H1 (cell line): ENCODE data around the gene TAOK2. TPM values are rescaled to one million over a fixed set of nuclear protein-coding genes. Genes with fewer than 3 reads are reported as not detected.
A peak's percentile ranks its signal among the peaks of the same experiment; 100 is the strongest.

Experiments used
- CTCF ChIA-PET: fragments of 300-600 bp; sonication (Branson Sonifier 250); formaldehyde crosslinking; loops from one replicate; lab custom pipeline; 2021; ENCODE audit not compliant: partially characterized antibody; lab: Charles Lee
- POLR2A ChIA-PET: fragments of 300-600 bp; sonication (Branson Sonifier 250); formaldehyde crosslinking; loops from one replicate; lab custom pipeline; 2021; ENCODE audit warnings: inconsistent platforms; ENCODE audit not compliant: partially characterized antibody; lab: Charles Lee
- DNase-seq, 2 experiments: peaks; one replicate each; pipeline versions ENCODE4 v3.0.0 to v3.0.0-alpha.2; 2010 to 2022; ENCODE audit warnings: low spot score in 2 of 2, low read depth in 1 of 2, mixed read lengths in 1 of 2
- FAIRE-seq: peaks from 2 replicates; lab custom pipeline; 2011; peaks lifted over from hg19 to GRCh38; lab: Jason Lieb, UNC
- H2AFZ ChIP-seq: 2 replicates; pipeline ENCODE4 v1.8.1; 2012; ENCODE audit warnings: low read length, inconsistent platforms
- H2AK5ac ChIP-seq: 2 replicates; pipeline ENCODE4 v1.6.1; 2013; ENCODE audit warnings: low read depth, low read length
- H2BK120ac ChIP-seq: replicated peaks from 2 replicates; pipeline ENCODE3; 2013; ENCODE audit warnings: low read depth, low read length, inconsistent platforms
- H2BK12ac ChIP-seq: 2 replicates; pipeline ENCODE4 v1.6.1; 2013; ENCODE audit warnings: low read depth, low read length
- H2BK15ac ChIP-seq: 2 replicates; pipeline ENCODE4 v1.6.1; 2013; ENCODE audit warnings: low read length
- H2BK20ac ChIP-seq: 2 replicates; pipeline ENCODE4 v1.6.1; 2013; ENCODE audit warnings: low read length
- H2BK5ac ChIP-seq: 2 replicates; pipeline ENCODE4 v1.6.1; 2013; ENCODE audit warnings: low read depth, low read length
- H3K14ac ChIP-seq: 2 replicates; pipeline ENCODE4 v1.6.1; 2013; ENCODE audit warnings: inconsistent platforms; ENCODE audit not compliant: insufficient read length
- H3K18ac ChIP-seq: 2 replicates; pipeline ENCODE4 v1.6.1; 2013; ENCODE audit warnings: low read length; ENCODE audit errors: extremely low read depth
- H3K23ac ChIP-seq: 2 replicates; pipeline ENCODE4 v1.6.1; 2013; ENCODE audit warnings: inconsistent platforms; ENCODE audit not compliant: insufficient read length
- H3K23me2 ChIP-seq: 2 replicates; pipeline ENCODE4 v1.6.1; 2013; ENCODE audit warnings: low read depth, low read length
- H3K27ac ChIP-seq: 2 replicates; pipeline ENCODE4 v1.6.1; 2011; ENCODE audit warnings: low read depth, low read length, inconsistent platforms
- H3K27me3 ChIP-seq, 4 experiments: replicated peaks in 1 of 4; 1 replicate in 1 of 4; 2 replicates in 3 of 4; pipeline versions ENCODE4 v1.6.1 to v1.8.1; 2011 to 2013; ENCODE audit warnings: low read length in 3 of 4, mild to moderate bottlenecking in 3 of 4, inconsistent platforms in 2 of 4, mixed read lengths in 2 of 4, moderate library complexity in 1 of 4; ENCODE audit not compliant: control insufficient read depth in 3 of 4, insufficient read depth in 3 of 4; ENCODE audit errors: extremely low read depth in 1 of 4
- H3K36me3 ChIP-seq, 4 experiments: 2 replicates each; pipeline versions ENCODE4 v1.6.1 to v1.8.1; 2011 to 2013; ENCODE audit warnings: mild to moderate bottlenecking in 4 of 4, low read length in 3 of 4, moderate library complexity in 2 of 4, control low read depth in 1 of 4, inconsistent platforms in 1 of 4; ENCODE audit not compliant: insufficient read depth in 4 of 4, control insufficient read depth in 2 of 4
- H3K4ac ChIP-seq: replicated peaks from 2 replicates; pipeline ENCODE3; 2013; ENCODE audit warnings: low read length, low read depth, mixed read lengths, inconsistent platforms; ENCODE audit not compliant: insufficient read length
- H3K4me1 ChIP-seq, 4 experiments: replicated peaks in 1 of 4; 1 replicate in 1 of 4; 2 replicates in 3 of 4; pipeline versions ENCODE4 v1.6.1 to v1.8.1; 2011 to 2013; ENCODE audit warnings: low read length in 3 of 4, inconsistent platforms in 2 of 4, mixed read lengths in 1 of 4; ENCODE audit not compliant: insufficient read depth in 4 of 4, control insufficient read depth in 3 of 4
- H3K4me2 ChIP-seq, 2 experiments: 2 replicates each; pipeline versions ENCODE4 v1.6.1 to v1.8.1; 2011 to 2013; ENCODE audit warnings: low read depth in 2 of 2, low read length in 2 of 2, control low read depth in 1 of 2, inconsistent platforms in 1 of 2, mild to moderate bottlenecking in 1 of 2; ENCODE audit not compliant: insufficient read depth in 1 of 2
- H3K4me3 ChIP-seq, 4 experiments: fragments of 200-600, 300-600 bp in 1 of 4; sonication (generic), shearing (Covaris generic), sonication (Bioruptor Twin) in 1 of 4; 2 replicates each; pipeline versions ENCODE4 v1.5.1 to v1.8.1; 2011 to 2016; ENCODE audit warnings: low read length in 4 of 4, low read depth in 3 of 4, control low read depth in 2 of 4, inconsistent platforms in 2 of 4, mild to moderate bottlenecking in 2 of 4, mixed read lengths in 1 of 4, moderate library complexity in 1 of 4; ENCODE audit not compliant: insufficient read depth in 2 of 4; ENCODE audit errors: extremely low read depth in 1 of 4
- H3K56ac ChIP-seq: replicated peaks from 2 replicates; pipeline ENCODE3; 2013; ENCODE audit warnings: low read depth, mild to moderate bottlenecking, mixed read lengths, low read length, inconsistent platforms; ENCODE audit not compliant: insufficient read length
- H3K79me1 ChIP-seq: 2 replicates; pipeline ENCODE4 v1.6.1; 2013; ENCODE audit warnings: low read depth, low read length, control low read depth
- H3K79me2 ChIP-seq, 2 experiments: 2 replicates each; pipeline versions ENCODE4 v1.6.1 to v1.8.1; 2012 to 2013; ENCODE audit warnings: low read length in 2 of 2, mild to moderate bottlenecking in 2 of 2, inconsistent platforms in 1 of 2; ENCODE audit not compliant: insufficient read depth in 2 of 2, control insufficient read depth in 1 of 2
- H3K9ac ChIP-seq, 4 experiments: replicated peaks in 1 of 4; 1 replicate in 1 of 4; 2 replicates in 3 of 4; pipeline versions ENCODE4 v1.6.1 to v1.8.1; 2011 to 2013; ENCODE audit warnings: low read depth in 3 of 4, low read length in 3 of 4, control low read depth in 2 of 4, mild to moderate bottlenecking in 2 of 4, moderate library complexity in 2 of 4, inconsistent platforms in 1 of 4; ENCODE audit errors: extremely low read depth in 1 of 4
- H3K9me3 ChIP-seq, 2 experiments: 2 replicates each; pipeline versions ENCODE4 v1.6.1 to v1.8.1; 2012 to 2013; ENCODE audit warnings: mild to moderate bottlenecking in 2 of 2, moderate library complexity in 2 of 2, control low read depth in 1 of 2, inconsistent platforms in 1 of 2, low read depth in 1 of 2, low read length in 1 of 2, mixed read lengths in 1 of 2; ENCODE audit not compliant: insufficient read depth in 2 of 2
- H4K20me1 ChIP-seq, 2 experiments: replicated peaks in 1 of 2; 2 replicates each; pipeline versions ENCODE3 to v1.8.1; 2011 to 2013; ENCODE audit warnings: inconsistent platforms in 2 of 2, low read length in 2 of 2, mild to moderate bottlenecking in 1 of 2; ENCODE audit not compliant: insufficient read depth in 2 of 2, control insufficient read depth in 1 of 2
- H4K5ac ChIP-seq: 2 replicates; pipeline ENCODE4 v1.6.1; 2013; ENCODE audit warnings: low read length, low read depth, mixed read lengths, inconsistent platforms; ENCODE audit not compliant: insufficient read length
- H4K8ac ChIP-seq: 2 replicates; pipeline ENCODE4 v1.8.0; 2013; ENCODE audit warnings: mild to moderate bottlenecking, moderate library complexity, low read length, inconsistent platforms; ENCODE audit not compliant: insufficient read depth; ENCODE audit errors: extremely low read depth
- H4K91ac ChIP-seq: replicated peaks from 2 replicates; pipeline ENCODE3; 2013; ENCODE audit warnings: low read length, mixed read lengths, inconsistent platforms; ENCODE audit not compliant: insufficient read length
- ASH2L ChIP-seq: fragments of 200-600, 300-600 bp; sonication (generic); IDR thresholded peaks from one replicate; pipeline ENCODE4 v1.7.1; 2017; ENCODE audit warnings: low read length
- BCL11A ChIP-seq, 2 experiments: IDR thresholded peaks; one replicate each; pipeline ENCODE4 v1.6.1; 2011; ENCODE audit warnings: low read depth in 2 of 2, low read length in 2 of 2, mild to moderate bottlenecking in 2 of 2
- CBX5 ChIP-seq: fragments of 300-800, 300-1000 bp; sonication (generic); IDR thresholded peaks from 2 replicates; pipeline ENCODE4 v1.7.1; 2016; ENCODE audit warnings: antibody characterized with exemption, low read length, low read depth
- MAFK ChIP-seq: IDR thresholded peaks from 2 replicates; pipeline ENCODE4 v1.6.1; 2012; ENCODE audit warnings: low read depth, mild to moderate bottlenecking, improper control_type of control experiment, low read length
- SIRT6 ChIP-seq: IDR thresholded peaks from one replicate; pipeline ENCODE4 v1.7.1; 2012; ENCODE audit warnings: low read length, inconsistent platforms
- SP2 ChIP-seq: IDR thresholded peaks from 2 replicates; pipeline ENCODE4 v1.6.1; 2012; ENCODE audit warnings: mild to moderate bottlenecking, low read length, inconsistent platforms
- YY1 ChIP-seq: IDR thresholded peaks from 2 replicates; pipeline ENCODE4 v1.6.1; 2011; ENCODE audit warnings: low read depth, mild to moderate bottlenecking, low read length
- WGBS, 2 experiments: shearing (Covaris generic) in 1 of 2; methylation state at CpG; one replicate each; pipeline versions ENCODE4 v1.1.6 to v1.1.7; 2013 to 2015; ENCODE audit warnings: low lambda C conversion rate in 2 of 2, mixed read lengths in 2 of 2, inconsistent platforms in 1 of 2, low coverage in 1 of 2, missing lambda C conversion rate in 1 of 2; ENCODE audit not compliant: insufficient replicate concordance in 2 of 2, insufficient coverage in 1 of 2, insufficient read length in 1 of 2; ENCODE audit errors: extremely low coverage in 1 of 2, missing lambda C conversion rate in 1 of 2; 5-methylcytosine and 5-hydroxymethylcytosine counted together
- polyA plus RNA-seq, 7 experiments: library from polyadenylated mRNA; depleted of rRNA in 3 of 7; stranded (reverse) in 5 of 7; unstranded in 2 of 7; fragments of >200 nt in 5 of 7; fragments of 200-250 nt in 2 of 7; gene quantifications; 1 replicate in 5 of 7; 2 replicates in 1 of 7; 4 replicates in 1 of 7; pipeline versions ENCODE4 v1.2.1 to v1.2.3, GENCODE V29; 2011 to 2013; ENCODE audit warnings: missing spikeins in 2 of 7, mixed read lengths in 2 of 7
- total RNA-seq: library from RNA; stranded (reverse); fragmentation: NEBNext Ultra II Directional; extraction: Animal tissue kit (Norgen Biotek cat#: 25700); gene quantifications from 2 replicates; pipeline ENCODE4 v1.2.1, GENCODE V29; 2021

TAOK2 gene
- total and polyA plus RNA-seq, 2 of the 8 experiments (the other 6 are each of a cell fraction or from before 2014, with no cell fraction given): 13.5 to 32.6 TPM

GRCh38 chr16:29927070-29927905, 46.4 kb upstream of the TAOK2 start:
- H3K36me3 ChIP-seq: no peaks in the 10 kb centered on the region
- H2BK20ac ChIP-seq: no peak overlapping the region
- CTCF ChIA-PET: interaction anchor here (0.6 to 2.8 kb wide), 5 partner anchors 10 to 23 kb away, joined by 3 to 12 read pairs (median 6); no protein-coding TSS in a partner anchor
- peaks cover 0 to 3% of the 10 kb centered on the region in 2 experiments for H4K20me1 ChIP-seq
- no peak overlapping the region for H2AK5ac ChIP-seq
- H3K4me3 ChIP-seq: peak overlapping the region; percentile 62 to 89 (median 85); a peak in 7 of 8 replicates
- no peak overlapping the region for H3K23ac ChIP-seq
- no peak overlapping the region for H4K91ac ChIP-seq
- H4K5ac ChIP-seq: no peak overlapping the region
- no peak overlapping the region for H3K27ac ChIP-seq
- H3K14ac ChIP-seq: no peak overlapping the region
- H3K4me2 ChIP-seq: peak overlapping the region; percentile 98 to 100
- H3K4ac ChIP-seq: no peak overlapping the region
- DNase-seq: no peak
- H2BK12ac ChIP-seq: no peak overlapping the region
- peaks cover 11% of the 10 kb centered on the region; the same call in 1 of the 2 replicates for H3K23me2 ChIP-seq
- H3K27me3 ChIP-seq: no peaks in the 10 kb centered on the region
- H2BK5ac ChIP-seq: no peak overlapping the region
- H3K4me1 ChIP-seq: peaks cover 0 to 8% (median 0%) of the 10 kb centered on the region in 4 experiments; a peak in 2 of 7 replicates
- 84% methylated on average over 12 of the region's 12 CpGs; no CpG with 5 or more reads in 1 of the 2 experiments for WGBS, 2 experiments
- H2BK15ac ChIP-seq: no peak overlapping the region
- no peaks in the 10 kb centered on the region for H3K9me3 ChIP-seq
- H3K18ac ChIP-seq: no peak overlapping the region
- H2BK120ac ChIP-seq: no peak overlapping the region
- FAIRE-seq: no peak
- POLR2A ChIA-PET: interaction anchor here (0.7 to 3.7 kb wide), 17 partner anchors 7 to 123 kb away, joined by 3 to 19 read pairs (median 5); partner anchors contain the start of genes ASPHD1, PAGR1, SEZ6L2 and TMEM219
- H2AFZ ChIP-seq: no peak overlapping the region
- TF ChIP-seq CBX5 (no peak), BCL11A (IDR thresholded peaks at IDR 0.05; ENCODE audit: low read depth in 2 of 2, low read length in 2 of 2) (no peak), ASH2L (no peak), MAFK (no peak), YY1 (no peak), SIRT6 (no peak), SP2 (no peak)
- H4K8ac ChIP-seq: peak overlapping the region; percentile 53
- peaks cover 0 to 5% of the 10 kb centered on the region in 2 experiments; a peak in 1 of 4 replicates for H3K79me2 ChIP-seq
- peak overlapping the region in 3 of 4 experiments; percentile 92 to 97 (median 92); a peak in 4 of 7 replicates for H3K9ac ChIP-seq
- H3K56ac ChIP-seq: no peak overlapping the region
- no peaks in the 10 kb centered on the region for H3K79me1 ChIP-seq
